Fibroblast of lung (primary cell): ENCODE measurements around the gene TSPOAP1.

Experiments used
- CTCF ChIP-seq, 2 donors: IDR thresholded peaks in 1 of 2; conservative IDR thresholded peaks in 1 of 2; 1 replicate in 1 of 2; 2 replicates in 1 of 2; pipeline ENCODE4 v1.5.1; 2011 to 2012; ENCODE audit warnings: low read length in 2 of 2, control low read depth in 1 of 2, inconsistent platforms in 1 of 2, low read depth in 1 of 2, mild to moderate bottlenecking in 1 of 2
- EZH2 ChIP-seq: IDR thresholded peaks from 2 replicates; pipeline ENCODE4 v1.5.1; 2012; ENCODE audit warnings: low read length, control low read depth, mild to moderate bottlenecking; ENCODE audit errors: missing control alignments

- TF ChIP-seq CTCF (conservative IDR thresholded peaks at IDR 0.05 in 1 of 2, IDR thresholded peaks at IDR 0.05 in 1 of 2; ENCODE audit: low read depth in 1 of 2, low read length in 2 of 2) (no peak), EZH2 (no peak)
Measured at GRCh38 chr17:58367461-58367860, 38.9 kb upstream of the TSPOAP1 start.
